Fibroblast of the aortic adventitia (primary cell): ENCODE results near the gene KIFC3. TPM values are rescaled to one million over a fixed set of nuclear protein-coding genes. Genes with fewer than 3 reads are reported as not detected.
"Not testable (repeated sequence)": the region's sequence is repeated elsewhere in the genome, so short reads cannot be mapped to it uniquely, and the experiment has no call there.

Source experiments
- DNase-seq: peaks from one replicate; pipeline ENCODE4 v3.0.0-alpha.2; 2010; ENCODE audit warnings: low read depth
- H3K4me3 ChIP-seq: 2 replicates; pipeline ENCODE4 v1.5.1; 2011; ENCODE audit warnings: low read depth, mild to moderate bottlenecking, control low read depth, low read length, moderate library complexity
- CTCF ChIP-seq: IDR thresholded peaks from 2 replicates; pipeline ENCODE4 v1.5.1; 2011; ENCODE audit warnings: mild to moderate bottlenecking, low read length, control low read depth, inconsistent platforms; ENCODE audit not compliant: insufficient read depth
- total RNA-seq: library from RNA; depleted of rRNA; stranded (reverse); fragments of >200 nt; gene quantifications from 2 replicates; pipeline ENCODE4 v1.2.3, GENCODE V29; 2012; ENCODE audit warnings: low replicate concordance

Gene KIFC3
- total RNA-seq, 1 donor, result 32.8 TPM

- DNase-seq, result no peak
- no peak overlapping the region for H3K4me3 ChIP-seq
- no peak for TF ChIP-seq CTCF
These were observed 15.4 kb upstream of the KIFC3 start for GRCh38 chr16:57817680-57818079.

- no peak overlapping the region for H3K4me3 ChIP-seq
- DNase-seq, result peak; percentile 90
- no peak for TF ChIP-seq CTCF
These were observed 13.9 kb upstream of the KIFC3 start for GRCh38 chr16:57815987-57816745.

DNA sequence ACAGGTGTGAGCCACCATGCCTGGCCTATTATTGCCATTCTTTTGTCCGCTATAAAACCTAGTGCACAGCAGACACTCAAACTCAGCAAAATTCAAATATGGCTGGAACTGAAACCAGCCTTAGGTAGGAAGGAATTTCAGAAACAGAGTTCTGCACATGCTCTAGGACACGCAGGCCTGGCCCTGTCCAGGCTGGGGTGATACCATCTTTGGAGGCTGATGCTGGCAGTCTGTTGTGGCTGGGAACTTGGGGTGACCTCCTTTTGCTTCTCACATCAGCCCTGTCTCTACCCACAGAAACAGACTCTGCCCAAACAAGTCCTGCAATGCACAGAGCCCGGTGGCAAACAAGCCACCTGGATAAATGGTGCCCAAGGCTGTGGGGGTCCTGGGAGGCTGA, 12.6 kb upstream of the KIFC3 start:
- DNase-seq, result no peak
- H3K4me3 ChIP-seq, result no peak overlapping the region
- no peak for TF ChIP-seq CTCF

- H3K4me3 ChIP-seq, result no peak overlapping the region
- no peak for TF ChIP-seq CTCF
- no peak for DNase-seq
These were observed 11.2 kb upstream of the KIFC3 start for GRCh38 chr16:57813466-57813865.

DNA sequence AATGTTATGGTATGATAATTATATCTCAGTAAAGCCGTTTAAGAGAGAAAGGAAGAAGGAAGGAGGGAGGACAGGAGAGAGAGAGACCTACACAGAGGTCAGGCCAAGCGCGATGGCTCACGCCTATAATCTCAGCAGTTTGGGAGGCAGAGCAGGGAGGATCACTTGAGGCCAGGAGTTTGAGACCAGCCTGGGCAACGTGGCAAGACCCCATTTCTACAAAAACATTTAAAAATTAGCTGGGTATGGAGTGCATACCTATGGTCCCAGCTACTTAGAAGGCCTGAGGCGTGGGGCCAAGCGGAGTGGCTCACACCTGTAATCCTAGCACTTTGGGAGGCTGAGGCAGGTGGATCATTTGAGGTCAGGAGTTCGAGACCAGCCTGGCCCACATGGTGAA, 9.0 kb upstream of the KIFC3 start:
- not testable (repeated sequence) for H3K4me3 ChIP-seq, DNase-seq

DNA sequence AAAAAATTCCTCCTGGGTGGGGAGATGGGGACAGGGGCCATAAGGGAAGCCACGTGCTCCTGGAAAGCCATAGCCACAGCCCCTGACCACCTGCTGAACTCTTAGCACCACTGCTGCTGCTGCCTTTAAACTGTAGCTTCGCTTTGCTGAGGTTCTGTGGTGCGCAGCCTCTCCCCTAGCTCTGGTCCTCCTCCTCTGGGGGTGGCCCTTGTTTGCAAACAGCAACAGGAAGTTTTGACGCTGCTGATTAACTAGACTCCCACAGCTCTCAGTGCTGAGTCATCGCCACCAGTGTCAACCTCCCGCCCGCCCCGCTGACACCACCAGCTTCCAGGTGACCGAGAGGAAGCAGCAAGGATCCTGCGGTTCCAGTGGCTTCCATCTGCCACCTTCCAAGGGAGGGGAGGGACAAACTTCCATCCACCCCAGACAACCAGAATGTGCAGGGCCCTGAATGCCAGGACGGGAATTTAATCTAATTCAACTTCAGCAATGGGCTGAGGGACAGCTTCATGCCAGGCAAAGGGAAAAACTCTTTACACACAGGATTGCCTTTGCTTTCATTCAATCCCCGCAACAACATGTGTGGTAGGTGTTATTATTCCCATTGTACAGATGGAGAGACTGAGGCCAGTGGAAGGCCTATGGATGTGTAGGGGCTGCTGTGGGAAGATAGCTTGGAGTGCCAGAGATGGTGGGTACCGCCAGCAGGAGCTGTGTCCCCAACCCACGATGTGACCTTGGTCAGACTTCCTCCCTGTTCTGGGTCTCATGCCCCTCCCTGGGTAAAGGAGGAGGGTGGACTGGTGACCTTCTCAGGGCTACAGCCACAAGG, 8.1 kb upstream of the KIFC3 start:
- DNase-seq, result no peak
- no peak overlapping the region for H3K4me3 ChIP-seq

More for the DNA sequence above, 8.1 kb upstream of the KIFC3 start:
- TF ChIP-seq CTCF, result no peak
